Sigmoid colon (tissue), 4 donors: ENCODE data around the gene TOPBP1.

Experiments
- EP300 ChIP-seq, 4 donors: sonication (generic); formaldehyde crosslinking; IDR thresholded peaks; one replicate each; pipeline ENCODE4 v1.6.1; 2017; ENCODE audit warnings: antibody characterized with exemption in 4 of 4
- POLR2AphosphoS5 ChIP-seq, 4 donors: sonication (generic); formaldehyde crosslinking; IDR thresholded peaks; one replicate each; pipeline ENCODE4 v1.6.1; 2017; ENCODE audit warnings: antibody characterized with exemption in 4 of 4
- TF ChIP-seq, protein P1 (sequence below), 4 experiments: fragments of 450-650 bp in 3 of 4; fragments of 200-600 bp in 1 of 4; IDR thresholded peaks; one replicate each; pipeline ENCODE4 v1.5.1; 2016 to 2019; ENCODE audit warnings: antibody characterized with exemption in 4 of 4, mild to moderate bottlenecking in 3 of 4, moderate library complexity in 2 of 4

GRCh38 chr3:133593243-133593642 lies 68.5 kb downstream of the TOPBP1 start:
- TF ChIP-seq, protein P1, sequence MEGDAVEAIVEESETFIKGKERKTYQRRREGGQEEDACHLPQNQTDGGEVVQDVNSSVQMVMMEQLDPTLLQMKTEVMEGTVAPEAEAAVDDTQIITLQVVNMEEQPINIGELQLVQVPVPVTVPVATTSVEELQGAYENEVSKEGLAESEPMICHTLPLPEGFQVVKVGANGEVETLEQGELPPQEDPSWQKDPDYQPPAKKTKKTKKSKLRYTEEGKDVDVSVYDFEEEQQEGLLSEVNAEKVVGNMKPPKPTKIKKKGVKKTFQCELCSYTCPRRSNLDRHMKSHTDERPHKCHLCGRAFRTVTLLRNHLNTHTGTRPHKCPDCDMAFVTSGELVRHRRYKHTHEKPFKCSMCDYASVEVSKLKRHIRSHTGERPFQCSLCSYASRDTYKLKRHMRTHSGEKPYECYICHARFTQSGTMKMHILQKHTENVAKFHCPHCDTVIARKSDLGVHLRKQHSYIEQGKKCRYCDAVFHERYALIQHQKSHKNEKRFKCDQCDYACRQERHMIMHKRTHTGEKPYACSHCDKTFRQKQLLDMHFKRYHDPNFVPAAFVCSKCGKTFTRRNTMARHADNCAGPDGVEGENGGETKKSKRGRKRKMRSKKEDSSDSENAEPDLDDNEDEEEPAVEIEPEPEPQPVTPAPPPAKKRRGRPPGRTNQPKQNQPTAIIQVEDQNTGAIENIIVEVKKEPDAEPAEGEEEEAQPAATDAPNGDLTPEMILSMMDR (IDR thresholded peaks at IDR 0.05): no peak
- TF ChIP-seq EP300 (IDR thresholded peaks at IDR 0.05) (no peak), POLR2AphosphoS5 (IDR thresholded peaks at IDR 0.05) (no peak)
